H54 (cell line): Measurements from ENCODE around the gene CDX1.

ENCODE experiments used
- DNase-seq: peaks from one replicate; pipeline ENCODE4 v3.0.0; 2011; ENCODE audit warnings: low spot score, mixed read lengths; ENCODE audit not compliant: insufficient read length
- FAIRE-seq: peaks from 3 replicates; lab custom pipeline; 2011; peaks lifted over from hg19 to GRCh38; lab: Jason Lieb, UNC
- POLR2A ChIP-seq: IDR thresholded peaks from 2 replicates; pipeline ENCODE4 v1.6.1; 2011; ENCODE audit warnings: low read depth, mild to moderate bottlenecking, low read length

CDX1 gene

DNA sequence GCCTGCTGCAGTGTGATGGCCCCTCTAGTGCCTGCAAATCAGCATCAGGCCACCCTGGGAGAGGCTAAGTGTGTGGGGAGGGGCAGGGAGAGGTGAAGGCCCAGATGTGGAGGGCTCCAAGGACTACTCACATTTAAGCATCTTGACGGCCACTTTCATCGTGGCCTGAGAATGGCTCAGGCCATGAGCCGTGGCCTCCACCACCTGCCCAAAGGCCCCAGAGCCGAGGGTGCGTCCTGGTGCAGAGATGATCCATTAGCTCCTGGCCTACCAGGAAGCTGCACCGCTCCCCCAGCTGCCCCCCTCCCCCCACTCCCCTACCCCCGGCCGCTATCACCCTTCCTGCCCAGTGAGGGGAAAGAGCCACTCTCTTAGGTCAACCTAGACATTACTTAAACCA lies 42.0 kb upstream of the CDX1 start:
- DNase-seq (no peak), FAIRE-seq (no peak)
- no peak for TF ChIP-seq POLR2A

GRCh38 chr5:150125334-150125733 lies 41.2 kb upstream of the CDX1 start:
- no peak for TF ChIP-seq POLR2A
- no peak for DNase-seq
- no peak for FAIRE-seq

- no peak for TF ChIP-seq POLR2A
- FAIRE-seq (no peak), DNase-seq (no peak)
Measured at GRCh38 chr5:150126199-150126920, 40.2 kb upstream of the CDX1 start.

DNA sequence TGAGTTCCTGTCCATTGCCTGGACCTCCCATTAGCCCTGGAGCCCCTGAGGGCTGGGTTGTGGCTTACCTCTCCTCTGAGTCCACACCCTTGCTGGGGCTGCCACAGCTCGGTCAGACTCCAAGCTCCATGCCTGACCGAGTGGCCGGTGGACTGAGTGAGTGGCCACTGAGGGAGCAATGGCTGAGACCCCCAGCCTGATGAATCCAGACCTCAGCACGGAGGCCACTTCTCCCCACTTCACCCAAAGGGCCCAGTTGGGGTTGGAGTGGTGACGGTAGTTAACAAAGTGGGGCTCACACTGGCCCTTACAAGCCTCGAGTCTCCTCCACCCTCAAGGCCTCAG lies 39.7 kb upstream of the CDX1 start:
- no peak for FAIRE-seq
- no peak for TF ChIP-seq POLR2A
- no peak for DNase-seq

- FAIRE-seq (no peak), DNase-seq (no peak)
- no peak for TF ChIP-seq POLR2A
Measured at GRCh38 chr5:150129454-150129812, 37.1 kb upstream of the CDX1 start.

GRCh38 chr5:150129813-150130492 lies 36.6 kb upstream of the CDX1 start:
- DNase-seq (peak; percentile 78), FAIRE-seq (no peak)

GRCh38 chr5:150130493-150130922 lies 36.1 kb upstream of the CDX1 start:
- TF ChIP-seq POLR2A: no peak
- DNase-seq (no peak), FAIRE-seq (no peak)

More at GRCh38 chr5:150129813-150130492, 36.6 kb upstream of the CDX1 start:
- TF ChIP-seq POLR2A: no peak

GRCh38 chr5:150131461-150131860 lies 35.1 kb upstream of the CDX1 start:
- no peak for TF ChIP-seq POLR2A
- DNase-seq: no peak
- FAIRE-seq: no peak

- FAIRE-seq (no peak), DNase-seq (no peak)
- no peak for TF ChIP-seq POLR2A
Measured at GRCh38 chr5:150131978-150132694, 34.4 kb upstream of the CDX1 start.

DNA sequence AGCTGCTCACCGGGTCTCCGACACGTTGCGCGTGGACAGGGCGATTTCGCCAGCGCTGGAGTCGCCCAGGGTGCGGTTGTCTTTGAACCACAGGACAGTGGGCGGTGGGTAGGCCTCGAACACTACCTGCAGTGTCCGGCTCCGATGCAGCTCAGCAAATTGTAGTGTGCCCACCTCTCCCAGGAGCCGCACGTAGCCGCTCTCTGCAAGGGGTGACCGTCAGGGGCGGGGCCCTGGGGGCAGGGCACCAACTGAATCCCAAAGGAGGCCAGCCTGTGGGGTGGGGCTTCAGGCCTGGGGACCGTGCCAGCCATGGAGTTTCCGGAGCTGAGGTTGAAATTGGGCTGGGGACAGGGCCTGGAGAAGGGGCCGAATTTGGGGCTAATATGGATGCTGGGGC lies 33.8 kb upstream of the CDX1 start:
- DNase-seq (no peak), FAIRE-seq (no peak)
- no peak for TF ChIP-seq POLR2A

GRCh38 chr5:150133581-150134197 lies 32.9 kb upstream of the CDX1 start:
- no peak for FAIRE-seq
- TF ChIP-seq POLR2A: no peak
- DNase-seq: no peak

GRCh38 chr5:150134198-150134588 lies 32.4 kb upstream of the CDX1 start:
- DNase-seq (no peak), FAIRE-seq (no peak)
- TF ChIP-seq POLR2A: no peak

GRCh38 chr5:150135557-150136304 lies 30.8 kb upstream of the CDX1 start:
- DNase-seq (no peak), FAIRE-seq (no peak)
- no peak for TF ChIP-seq POLR2A
